ENCODE data around the gene DSTN.
A peak's percentile ranks its signal among the peaks of the same experiment; 100 is the strongest.

DSTN gene

GRCh38 chr20:17569616-17570346 is at the start of gene DSTN:
DSTN (plus strand) TSS chr20:17570075; CDS start chr20:17570209, 134 bp downstream.
- DNase-seq = peak; percentile 99

GRCh38 chr20:17520583-17520982 is 49.3 kb upstream of the DSTN start:
- no peak for DNase-seq

GRCh38 chr20:17522528-17522927 is 47.3 kb upstream of the DSTN start:
- DNase-seq = no peak

GRCh38 chr20:17523326-17523725 is 46.5 kb upstream of the DSTN start:
- DNase-seq = no peak

GRCh38 chr20:17524560-17524959 is 45.3 kb upstream of the DSTN start:
- DNase-seq = no peak

GRCh38 chr20:17525132-17525531 is 44.7 kb upstream of the DSTN start:
- DNase-seq = no peak

GRCh38 chr20:17525650-17526049 is 44.2 kb upstream of the DSTN start:
- no peak for DNase-seq

GRCh38 chr20:17529586-17529985 is 40.3 kb upstream of the DSTN start:
- no peak for DNase-seq

GRCh38 chr20:17530153-17530552 is 39.7 kb upstream of the DSTN start:
- DNase-seq = no peak

- peak; percentile 76 for DNase-seq
Observed at GRCh38 chr20:17530716-17531664, 38.9 kb upstream of the DSTN start, which contains the start of gene BFSP1. BFSP1 (minus strand) TSS chr20:17531379; CDS start chr20:17531329, 50 bp downstream.

GRCh38 chr20:17531665-17532025 is 38.2 kb upstream of the DSTN start:
- no peak for DNase-seq

GRCh38 chr20:17533396-17533795 is 36.5 kb upstream of the DSTN start:
- DNase-seq = no peak

GRCh38 chr20:17534077-17534476 is 35.8 kb upstream of the DSTN start:
- no peak for DNase-seq

GRCh38 chr20:17536944-17537444 is 32.9 kb upstream of the DSTN start:
- DNase-seq = peak; percentile 81

- DNase-seq = no peak
Observed at GRCh38 chr20:17537959-17538358, 31.9 kb upstream of the DSTN start.

- DNase-seq = no peak
Observed at GRCh38 chr20:17538517-17539170, 31.2 kb upstream of the DSTN start.

GRCh38 chr20:17541596-17541995 is 28.3 kb upstream of the DSTN start:
- DNase-seq = no peak

- DNase-seq = no peak
Observed at GRCh38 chr20:17541996-17542395, 27.9 kb upstream of the DSTN start.

- no peak for DNase-seq
Observed at GRCh38 chr20:17542481-17542880, 27.4 kb upstream of the DSTN start.

GRCh38 chr20:17542993-17543412 is 26.9 kb upstream of the DSTN start:
- no peak for DNase-seq

- DNase-seq = no peak
Observed at GRCh38 chr20:17543531-17544131, 26.2 kb upstream of the DSTN start.

GRCh38 chr20:17545127-17545526 is 24.7 kb upstream of the DSTN start:
- DNase-seq = no peak

GRCh38 chr20:17549131-17549530 is 20.7 kb upstream of the DSTN start:
- DNase-seq = no peak

All from NCI-H2171 (cell line).